Breast epithelium (tissue), 4 donors: ENCODE results near the gene BLNK. TPM values are rescaled to one million over a fixed set of nuclear protein-coding genes. Genes with fewer than 3 reads are reported as not detected.

Experiments used
- DNase-seq, 2 donors: peaks; one replicate each; pipeline ENCODE4 v3.0.0-alpha.2; 2019; ENCODE audit warnings: low spot score in 2 of 2
- H3K27ac ChIP-seq, 2 donors: fragments of 200-600 bp; sonication (generic) in 1 of 2; one replicate each; pipeline ENCODE4 v1.5.1; 2016 to 2019; ENCODE audit warnings: mild to moderate bottlenecking in 1 of 2
- H3K27me3 ChIP-seq, 2 donors: fragments of 200-600 bp; sonication (generic) in 1 of 2; one replicate each; pipeline versions ENCODE4 v1.5.1 to v1.6.0; 2017 to 2019; ENCODE audit warnings: control low read depth in 1 of 2, mild to moderate bottlenecking in 1 of 2
- H3K36me3 ChIP-seq: fragments of 200-600 bp; one replicate; pipeline ENCODE4 v1.5.1; 2019
- H3K4me1 ChIP-seq, 2 donors: fragments of 200-600 bp; sonication (generic); one replicate each; pipeline ENCODE4 v1.5.1; 2016 to 2019; ENCODE audit warnings: control low read depth in 1 of 2
- H3K4me3 ChIP-seq, 3 donors: fragments of 200-600 bp; sonication (generic); 1 replicate in 2 of 3; 2 replicates in 1 of 3; pipeline ENCODE4 v1.5.1; 2016 to 2019; ENCODE audit warnings: mild to moderate bottlenecking in 3 of 3, moderate library complexity in 2 of 3
- H3K9me3 ChIP-seq, 2 donors: fragments of 200-600 bp; sonication (generic) in 1 of 2; one replicate each; pipeline ENCODE4 v1.5.1; 2016 to 2019; ENCODE audit warnings: control low read depth in 1 of 2
- CTCF ChIP-seq, 3 donors: fragments of 450-650 bp; IDR thresholded peaks; one replicate each; pipeline ENCODE4 v1.5.1; 2016 to 2017; ENCODE audit warnings: antibody characterized with exemption in 3 of 3, mild to moderate bottlenecking in 3 of 3, moderate library complexity in 3 of 3
- POLR2A ChIP-seq: fragments of 450-650 bp; IDR thresholded peaks from one replicate; pipeline ENCODE4 v1.6.1; 2016; ENCODE audit warnings: antibody characterized with exemption, mild to moderate bottlenecking, moderate library complexity
- POLR2AphosphoS5 ChIP-seq, 3 donors: sonication (generic); formaldehyde crosslinking; IDR thresholded peaks; one replicate each; pipeline ENCODE4 v1.6.1; 2017; ENCODE audit warnings: antibody characterized with exemption in 3 of 3
- intact Hi-C: fragments of 100-400 bp; cut with DNase I; formaldehyde crosslinking; loops from one replicate; pipeline ENCODE4 v1.15.1; 2023; ENCODE audit warnings: low total_unique reads
- total RNA-seq, 3 donors: library from RNA; depleted of rRNA; stranded (reverse); fragments of >200 nt; gene quantifications; one replicate each; pipeline ENCODE4 v1.1.0, GENCODE V29; 2016

BLNK gene
- total RNA-seq, 3 donors from 2014 or later, result 2.9 to 16.0 (median 13.4) TPM

GRCh38 chr10:96225119-96225518 is 46.2 kb downstream of the BLNK start:
- Histone ChIP-seq H3K27ac (no peak overlapping the region), H3K36me3 (no peaks in the 10 kb centered on the region), H3K9me3 (no peaks in the 10 kb centered on the region), H3K27me3 (no peaks in the 10 kb centered on the region), H3K4me3 (no peak overlapping the region), H3K4me1 (no peaks in the 10 kb centered on the region)
- TF ChIP-seq POLR2AphosphoS5 (IDR thresholded peaks at IDR 0.05), result no peak
- no peak for TF ChIP-seq CTCF (IDR thresholded peaks at IDR 0.05)
- no peak for TF ChIP-seq POLR2A
- intact Hi-C loops, result loop anchor here (5.0 to 10.0 kb wide), 2 partner anchors 70 to 423 kb away; no protein-coding TSS in a partner anchor
- no peak for DNase-seq

GRCh38 chr10:96222908-96223307 is 48.5 kb downstream of the BLNK start:
- no peak for DNase-seq
- Histone ChIP-seq H3K9me3 (no peaks in the 10 kb centered on the region), H3K36me3 (no peaks in the 10 kb centered on the region), H3K4me1 (no peaks in the 10 kb centered on the region), H3K4me3 (no peak overlapping the region), H3K27me3 (no peaks in the 10 kb centered on the region), H3K27ac (no peak overlapping the region)
- TF ChIP-seq POLR2AphosphoS5 (IDR thresholded peaks at IDR 0.05), result no peak
- no peak for TF ChIP-seq POLR2A
- no peak for TF ChIP-seq CTCF (IDR thresholded peaks at IDR 0.05)
- intact Hi-C loops, result loop anchor here (10.0 kb wide), 1 partner anchor 72 kb away; no protein-coding TSS in a partner anchor

- no peak overlapping the region for H3K27ac ChIP-seq
- no peaks in the 10 kb centered on the region for H3K27me3 ChIP-seq
- no peaks in the 10 kb centered on the region for H3K36me3 ChIP-seq
- no peaks in the 10 kb centered on the region for H3K4me1 ChIP-seq
- no peak for DNase-seq
- no peaks in the 10 kb centered on the region for H3K9me3 ChIP-seq
- TF ChIP-seq CTCF (IDR thresholded peaks at IDR 0.05), result no peak
- TF ChIP-seq POLR2A, result no peak
- TF ChIP-seq POLR2AphosphoS5 (IDR thresholded peaks at IDR 0.05), result no peak
- intact Hi-C loops, result loop anchor here (10.0 kb wide), 1 partner anchor 72 kb away; no protein-coding TSS in a partner anchor
- no peak overlapping the region for H3K4me3 ChIP-seq
Observed at GRCh38 chr10:96222441-96222840, 48.9 kb downstream of the BLNK start.

GRCh38 chr10:96218826-96219225 is 52.5 kb downstream of the BLNK start:
- H3K27me3 ChIP-seq, result no peaks in the 10 kb centered on the region
- DNase-seq, result no peak
- no peaks in the 10 kb centered on the region for H3K36me3 ChIP-seq
- H3K4me1 ChIP-seq, result no peaks in the 10 kb centered on the region
- TF ChIP-seq POLR2A (no peak), POLR2AphosphoS5 (IDR thresholded peaks at IDR 0.05) (no peak), CTCF (IDR thresholded peaks at IDR 0.05) (no peak)
- H3K4me3 ChIP-seq, result no peak overlapping the region
- no peaks in the 10 kb centered on the region for H3K9me3 ChIP-seq
- H3K27ac ChIP-seq, result no peak overlapping the region
- intact Hi-C loops, result no loop called here

- no peak overlapping the region for H3K4me3 ChIP-seq
- intact Hi-C loops, result no loop called here
- DNase-seq, result no peak
- no peaks in the 10 kb centered on the region for H3K9me3 ChIP-seq
- TF ChIP-seq POLR2A, result no peak
- TF ChIP-seq CTCF (IDR thresholded peaks at IDR 0.05), result no peak
- TF ChIP-seq POLR2AphosphoS5 (IDR thresholded peaks at IDR 0.05), result no peak
- H3K27ac ChIP-seq, result no peak overlapping the region
- H3K4me1 ChIP-seq, result no peaks in the 10 kb centered on the region
- no peaks in the 10 kb centered on the region for H3K36me3 ChIP-seq
- no peaks in the 10 kb centered on the region for H3K27me3 ChIP-seq
Observed at GRCh38 chr10:96217711-96218110, 53.7 kb downstream of the BLNK start.
